H54 (cell line): ENCODE measurements around the gene CNTNAP2.

ENCODE experiments used
- DNase-seq: peaks from one replicate; pipeline ENCODE4 v3.0.0; 2011; ENCODE audit warnings: low spot score, mixed read lengths; ENCODE audit not compliant: insufficient read length
- FAIRE-seq: peaks from 3 replicates; lab custom pipeline; 2011; peaks lifted over from hg19 to GRCh38; lab: Jason Lieb, UNC
- POLR2A ChIP-seq: IDR thresholded peaks from 2 replicates; pipeline ENCODE4 v1.6.1; 2011; ENCODE audit warnings: low read depth, mild to moderate bottlenecking, low read length

The CNTNAP2 gene

GRCh38 chr7:148155000-148155399 is 2038.4 kb downstream of the CNTNAP2 start:
- no peak for FAIRE-seq
- no peak for DNase-seq
- no peak for TF ChIP-seq POLR2A

- no peak for FAIRE-seq
- no peak for DNase-seq
- no peak for TF ChIP-seq POLR2A
These were observed 2039.2 kb downstream of the CNTNAP2 start for GRCh38 chr7:148155826-148156225.

- TF ChIP-seq POLR2A, result no peak
- FAIRE-seq, result no peak
These were observed 2039.6 kb downstream of the CNTNAP2 start for GRCh38 chr7:148156233-148156632.

GRCh38 chr7:148159331-148159730 is 2042.7 kb downstream of the CNTNAP2 start:
- FAIRE-seq (no peak), DNase-seq (no peak)
- TF ChIP-seq POLR2A, result no peak

More at GRCh38 chr7:148156233-148156632, 2039.6 kb downstream of the CNTNAP2 start:
- no peak for DNase-seq

GRCh38 chr7:148161776-148162175 is 2045.2 kb downstream of the CNTNAP2 start:
- DNase-seq (no peak), FAIRE-seq (no peak)
- TF ChIP-seq POLR2A, result no peak

DNA sequence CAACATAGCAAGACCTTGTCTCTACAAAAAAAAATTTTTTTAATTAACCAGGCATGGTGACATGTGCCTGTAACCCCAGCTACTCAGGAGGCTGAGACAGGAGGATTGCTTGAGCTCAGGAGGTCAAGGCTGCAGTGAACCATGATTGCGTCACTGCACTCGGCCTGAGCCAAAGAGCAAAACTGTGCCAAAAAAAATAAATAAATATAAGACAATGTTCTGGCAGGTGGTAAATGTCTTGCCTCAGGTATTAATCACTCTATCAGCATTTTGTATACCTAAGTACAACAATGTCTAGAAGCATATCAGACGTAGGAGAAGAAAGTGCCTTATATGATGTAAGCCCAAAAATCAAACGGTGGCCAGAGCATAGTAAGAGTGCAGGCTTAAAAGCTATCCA is 2046.2 kb downstream of the CNTNAP2 start:
- no peak for TF ChIP-seq POLR2A
- FAIRE-seq (no peak), DNase-seq (no peak)

DNA sequence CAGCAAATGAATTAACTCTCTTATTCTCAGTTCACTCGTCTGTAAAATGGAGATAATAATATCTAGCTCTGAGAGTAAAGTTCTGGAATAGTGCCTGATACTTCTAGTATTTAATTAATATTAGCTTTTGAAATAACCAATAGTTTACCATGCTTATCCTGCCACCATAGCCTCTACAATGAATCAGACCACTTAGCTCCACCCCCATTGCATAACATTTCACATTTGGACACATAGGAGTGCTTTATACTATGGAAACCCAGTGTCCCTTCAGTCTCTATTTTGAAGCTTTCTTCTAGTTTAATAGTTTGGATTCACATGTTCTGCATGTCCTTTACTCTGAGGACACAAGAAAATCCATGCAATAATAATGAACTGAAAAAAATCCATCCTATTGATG is 2046.6 kb downstream of the CNTNAP2 start:
- TF ChIP-seq POLR2A, result no peak
- DNase-seq, result no peak
- FAIRE-seq, result no peak

GRCh38 chr7:148172920-148173319 is 2056.3 kb downstream of the CNTNAP2 start:
- TF ChIP-seq POLR2A, result no peak
- DNase-seq, result no peak
- no peak for FAIRE-seq

- no peak for TF ChIP-seq POLR2A
- no peak for FAIRE-seq
- DNase-seq, result no peak
These were observed 2056.8 kb downstream of the CNTNAP2 start for GRCh38 chr7:148173369-148173768.

DNA sequence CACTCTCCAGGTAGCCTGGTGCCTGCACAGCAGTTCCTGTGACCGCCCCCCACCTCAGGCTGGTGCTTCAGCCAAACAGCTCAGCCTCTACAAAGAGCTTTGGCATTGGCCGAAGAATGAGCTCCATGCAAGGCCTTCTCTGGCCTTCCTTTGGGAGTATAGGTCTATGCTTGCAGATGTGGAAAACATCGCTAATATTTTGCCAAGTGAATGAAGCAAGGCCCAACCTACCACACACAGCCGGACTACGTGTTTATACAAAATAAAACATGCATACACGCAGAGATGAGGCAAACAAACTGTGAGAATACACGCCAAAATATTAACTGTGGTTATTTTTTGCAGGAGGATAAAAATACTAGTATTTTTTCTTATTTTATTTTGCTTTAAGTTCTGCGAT is 2057.8 kb downstream of the CNTNAP2 start:
- no peak for TF ChIP-seq POLR2A
- no peak for FAIRE-seq
- no peak for DNase-seq

GRCh38 chr7:148175512-148175911 is 2058.9 kb downstream of the CNTNAP2 start:
- FAIRE-seq (no peak), DNase-seq (no peak)

DNA sequence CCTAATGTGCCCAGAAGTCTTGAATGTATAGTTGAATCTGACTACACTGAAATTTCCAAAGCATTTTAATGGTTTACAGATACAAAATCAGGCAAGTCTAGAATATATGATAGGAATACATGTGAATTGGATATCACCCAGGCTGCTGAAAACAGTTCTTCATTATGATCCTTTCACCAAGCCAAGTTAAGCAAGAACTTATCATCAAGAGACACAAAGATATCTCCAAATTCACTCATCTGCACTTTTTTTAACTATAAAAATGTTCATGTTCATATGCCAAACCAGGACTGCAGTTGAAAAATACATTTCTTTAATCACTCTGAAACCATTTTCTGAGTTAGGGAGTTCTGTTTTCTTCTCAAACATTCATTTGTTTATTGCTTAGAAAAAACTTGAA is 2061.4 kb downstream of the CNTNAP2 start:
- no peak for TF ChIP-seq POLR2A
- no peak for FAIRE-seq
- no peak for DNase-seq

More at GRCh38 chr7:148175512-148175911, 2058.9 kb downstream of the CNTNAP2 start:
- TF ChIP-seq POLR2A, result no peak

- no peak for DNase-seq
These were observed 2063.5 kb downstream of the CNTNAP2 start for GRCh38 chr7:148180075-148180474.

GRCh38 chr7:148182264-148182663 is 2065.7 kb downstream of the CNTNAP2 start:
- no peak for DNase-seq
- no peak for TF ChIP-seq POLR2A
- no peak for FAIRE-seq

More at GRCh38 chr7:148180075-148180474, 2063.5 kb downstream of the CNTNAP2 start:
- TF ChIP-seq POLR2A, result no peak
- no peak for FAIRE-seq

DNA sequence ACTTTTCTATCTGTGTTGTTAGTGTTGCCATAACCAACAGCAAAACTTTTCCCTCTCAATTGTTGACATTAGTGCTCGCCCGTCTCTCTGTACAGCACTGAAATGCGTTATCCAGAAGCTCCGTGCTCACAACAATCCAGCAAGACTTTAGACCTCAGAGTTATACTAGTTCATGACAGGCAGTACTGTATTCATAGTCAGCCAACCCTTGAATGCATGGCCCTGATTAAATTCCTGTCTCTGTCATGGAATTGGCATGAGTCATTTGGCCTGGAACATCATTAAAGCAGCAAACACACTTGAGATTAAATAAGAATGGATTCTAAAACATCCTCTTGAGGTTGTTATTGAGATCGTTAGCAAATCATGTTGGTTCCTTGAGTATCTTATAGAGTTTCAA is 2068.4 kb downstream of the CNTNAP2 start:
- no peak for TF ChIP-seq POLR2A
- DNase-seq, result no peak
- no peak for FAIRE-seq

DNA sequence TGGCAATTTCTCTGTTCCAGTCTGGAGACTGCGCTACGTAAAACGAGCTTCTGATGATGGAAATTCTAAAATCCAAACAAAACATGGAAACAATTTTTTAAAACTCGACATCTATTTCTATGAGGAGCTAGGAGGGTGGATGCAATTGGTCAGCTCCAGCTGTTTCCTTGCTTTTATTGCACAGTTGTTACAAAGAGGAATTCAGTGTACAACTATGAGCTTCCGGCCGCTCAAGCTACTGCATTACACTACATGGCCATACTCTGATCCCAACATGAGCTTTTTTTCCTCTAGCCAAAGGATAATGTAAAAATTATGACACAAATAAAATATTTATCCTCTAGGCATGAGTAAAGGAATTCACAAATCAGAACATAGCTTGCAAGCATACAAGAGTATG is 2070.9 kb downstream of the CNTNAP2 start:
- no peak for TF ChIP-seq POLR2A
- DNase-seq (no peak), FAIRE-seq (no peak)
